H9 (cell line): ENCODE results near the gene RAB3IP. TPM values are rescaled to one million over a fixed set of nuclear protein-coding genes. Genes with fewer than 3 reads are reported as not detected.

Experiments
- DNase-seq: peaks from one replicate; pipeline ENCODE4 v3.0.0-alpha.2; 2017
- H2AFZ ChIP-seq: one replicate; pipeline ENCODE4 v1.6.1; 2013; ENCODE audit warnings: mild to moderate bottlenecking, low read length, control low read depth, moderate library complexity
- H2AK5ac ChIP-seq: 2 replicates; pipeline ENCODE4 v1.6.1; 2013; ENCODE audit warnings: low read length, control low read depth, mixed read lengths; ENCODE audit not compliant: insufficient read length
- H2BK120ac ChIP-seq: one replicate; pipeline ENCODE4 v1.6.1; 2013; ENCODE audit warnings: low read depth, mild to moderate bottlenecking, low read length, control low read depth, inconsistent platforms; ENCODE audit not compliant: poor library complexity, severe bottlenecking
- H2BK12ac ChIP-seq: 2 replicates; pipeline ENCODE4 v1.6.1; 2013; ENCODE audit warnings: low read length, control low read depth, mixed read lengths, low read depth; ENCODE audit not compliant: insufficient read length
- H2BK15ac ChIP-seq: 2 replicates; pipeline ENCODE4 v1.6.1; 2013; ENCODE audit warnings: low read depth, low read length, control low read depth
- H2BK20ac ChIP-seq: one replicate; pipeline ENCODE4 v1.6.1; 2013; ENCODE audit warnings: low read depth, mild to moderate bottlenecking, low read length, control low read depth, inconsistent platforms; ENCODE audit not compliant: poor library complexity, severe bottlenecking
- H2BK5ac ChIP-seq: 2 replicates; pipeline ENCODE4 v1.6.1; 2013; ENCODE audit warnings: low read length, control low read depth, mixed read lengths; ENCODE audit not compliant: insufficient read length
- H3K14ac ChIP-seq: 2 replicates; pipeline ENCODE4 v1.6.1; 2013; ENCODE audit warnings: low read length, control low read depth; ENCODE audit not compliant: insufficient read depth
- H3K18ac ChIP-seq: 2 replicates; pipeline ENCODE4 v1.6.1; 2013; ENCODE audit warnings: low read depth, mild to moderate bottlenecking, mixed read lengths, low read length, control low read depth; ENCODE audit not compliant: insufficient read length
- H3K23ac ChIP-seq: 2 replicates; pipeline ENCODE4 v1.6.1; 2013; ENCODE audit warnings: low read length, control low read depth, mixed read lengths, low read depth; ENCODE audit not compliant: insufficient read length
- H3K23me2 ChIP-seq: 2 replicates; pipeline ENCODE4 v1.6.1; 2013; ENCODE audit warnings: low read depth, mild to moderate bottlenecking, mixed read lengths, low read length, control low read depth; ENCODE audit not compliant: insufficient read length, poor library complexity, severe bottlenecking
- H3K27ac ChIP-seq: 2 replicates; pipeline ENCODE4 v1.5.1; 2013; ENCODE audit warnings: low read length, control low read depth, mixed read lengths, low read depth; ENCODE audit not compliant: insufficient read length
- H3K27me3 ChIP-seq: 2 replicates; pipeline ENCODE4 v1.6.1; 2013; ENCODE audit warnings: low read length, control low read depth, inconsistent platforms; ENCODE audit not compliant: insufficient read depth
- H3K4ac ChIP-seq: 2 replicates; pipeline ENCODE4 v1.6.1; 2013; ENCODE audit warnings: low read depth, mild to moderate bottlenecking, control low read depth, inconsistent platforms, low read length, moderate library complexity
- H3K4me1 ChIP-seq: 2 replicates; pipeline ENCODE4 v1.6.1; 2013; ENCODE audit warnings: low read length, control low read depth, inconsistent platforms; ENCODE audit not compliant: insufficient read depth
- H3K4me2 ChIP-seq: 2 replicates; pipeline ENCODE4 v1.6.1; 2013; ENCODE audit warnings: low read length, control low read depth, mixed read lengths; ENCODE audit not compliant: insufficient read length, insufficient read depth
- H3K56ac ChIP-seq: 2 replicates; pipeline ENCODE4 v1.6.1; 2013; ENCODE audit warnings: low read depth, mild to moderate bottlenecking, mixed read lengths, low read length, control low read depth; ENCODE audit not compliant: insufficient read length
- H3K79me1 ChIP-seq: 2 replicates; pipeline ENCODE4 v1.6.1; 2013; ENCODE audit warnings: low read depth, mild to moderate bottlenecking, moderate library complexity, low read length, control low read depth, inconsistent platforms; ENCODE audit not compliant: insufficient read depth, poor library complexity, severe bottlenecking
- H3K79me2 ChIP-seq: 2 replicates; pipeline ENCODE4 v1.6.1; 2013; ENCODE audit warnings: low read length, control low read depth, inconsistent platforms; ENCODE audit not compliant: insufficient read depth
- H3K9ac ChIP-seq: 2 replicates; pipeline ENCODE4 v1.6.1; 2013; ENCODE audit warnings: low read length, control low read depth, mixed read lengths; ENCODE audit not compliant: insufficient read length; ENCODE audit errors: extremely low read depth
- H3K9me3 ChIP-seq: one replicate; pipeline ENCODE4 v1.6.1; 2013; ENCODE audit warnings: low read depth, low read length, inconsistent platforms; ENCODE audit not compliant: control insufficient read depth
- H3T11ph ChIP-seq: one replicate; pipeline ENCODE4 v1.6.1; 2013; ENCODE audit warnings: mild to moderate bottlenecking, low read length, control low read depth, inconsistent platforms
- H4K20me1 ChIP-seq: one replicate; pipeline ENCODE4 v1.6.1; 2013; ENCODE audit not compliant: control insufficient read depth, insufficient read length, insufficient read depth
- H4K5ac ChIP-seq: 2 replicates; pipeline ENCODE4 v1.6.1; 2013; ENCODE audit warnings: low read depth, mild to moderate bottlenecking, mixed read lengths, low read length, control low read depth; ENCODE audit not compliant: insufficient read length
- H4K8ac ChIP-seq: replicated peaks from 2 replicates; pipeline ENCODE4 v1.6.1; 2013; ENCODE audit warnings: low read length, control low read depth, mixed read lengths, low read depth; ENCODE audit not compliant: insufficient read length
- H4K91ac ChIP-seq: 2 replicates; pipeline ENCODE4 v1.6.1; 2013; ENCODE audit warnings: low read depth, mild to moderate bottlenecking, moderate library complexity, mixed read lengths, low read length, control low read depth; ENCODE audit not compliant: insufficient read length
- H3K27ac Mint-ChIP-seq, 3 experiments: 2 replicates in 2 of 3; 3 replicates in 1 of 3; pipeline ENCODE4 v1.8.0; 2020 to 2021; ENCODE audit warnings: mixed read lengths in 3 of 3, mild to moderate bottlenecking in 1 of 3, moderate library complexity in 1 of 3
- H3K27me3 Mint-ChIP-seq: 2 replicates; pipeline ENCODE4 v1.8.0; 2021; ENCODE audit warnings: low read depth, mild to moderate bottlenecking, moderate library complexity, mixed read lengths
- H3K36me3 Mint-ChIP-seq, 3 experiments: 2 replicates in 2 of 3; 3 replicates in 1 of 3; pipeline ENCODE4 v1.8.0; 2020 to 2021; ENCODE audit warnings: low read depth in 3 of 3, mixed read lengths in 3 of 3; ENCODE audit not compliant: insufficient read depth in 1 of 3
- H3K4me1 Mint-ChIP-seq, 2 experiments: 2 replicates each; pipeline ENCODE4 v1.8.0; 2020; ENCODE audit warnings: mixed read lengths in 2 of 2
- H3K4me3 Mint-ChIP-seq, 2 experiments: 2 replicates in 1 of 2; 3 replicates in 1 of 2; pipeline ENCODE4 v1.8.0; 2020 to 2021; ENCODE audit warnings: mild to moderate bottlenecking in 2 of 2, mixed read lengths in 2 of 2, moderate library complexity in 1 of 2
- H3K9me3 Mint-ChIP-seq, 2 experiments: 2 replicates in 1 of 2; 3 replicates in 1 of 2; pipeline ENCODE4 v1.8.0; 2020; ENCODE audit warnings: mild to moderate bottlenecking in 2 of 2, mixed read lengths in 2 of 2, moderate library complexity in 1 of 2
- WGBS: extraction: QIAGEN DNeasy Blood & Tissue Kit; methylation state at CpG from one replicate; pipeline ENCODE4 v1.1.7; 2013; ENCODE audit warnings: missing lambda C conversion rate, low lambda C conversion rate, mixed read lengths; ENCODE audit not compliant: insufficient read length; ENCODE audit errors: extremely low coverage; 5-methylcytosine and 5-hydroxymethylcytosine counted together
- total RNA-seq: library from RNA; stranded (reverse); gene quantifications from 2 replicates; pipeline ENCODE4 v1.2.1, GENCODE V29; 2021
- TF ChIP-seq, protein P1 (sequence below): fragments of 200-600 bp; sonication (generic); conservative IDR thresholded peaks from 3 replicates; pipeline ENCODE4 v1.8.0; 2021; ENCODE audit warnings: antibody characterized with exemption, mild to moderate bottlenecking

Gene RAB3IP
- total RNA-seq, 1 experiment from 2014 or later: 45.5 TPM

DNA sequence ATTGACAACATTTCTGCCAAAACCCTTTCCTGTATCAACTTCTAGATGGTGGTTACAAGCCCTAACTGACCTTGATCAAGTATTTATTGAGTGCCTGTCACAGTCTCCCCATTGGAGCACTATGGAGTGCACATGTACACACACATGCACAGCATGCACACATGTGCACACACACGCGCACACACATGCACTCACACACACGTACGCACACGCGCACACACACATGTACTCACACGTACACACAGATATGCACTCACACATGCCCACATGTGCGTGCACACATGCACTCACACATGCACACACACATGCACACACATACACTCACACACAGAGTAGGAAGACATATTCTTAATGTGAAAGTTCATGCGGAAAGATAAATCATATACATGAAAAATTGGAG lies 130.0 kb downstream of the RAB3IP start:
- H2BK5ac ChIP-seq: no peak overlapping the region
- no peak for DNase-seq
- H3K9me3 Mint-ChIP-seq: no peaks in the 10 kb centered on the region
- no peaks in the 10 kb centered on the region for H3K79me2 ChIP-seq
- no peak overlapping the region for H3K18ac ChIP-seq
- no peak overlapping the region for H2BK15ac ChIP-seq
- H2AFZ ChIP-seq: no peak overlapping the region
- no peak overlapping the region for H3K23ac ChIP-seq
- H3K14ac ChIP-seq: no peak overlapping the region
- H3K36me3 Mint-ChIP-seq: no peaks in the 10 kb centered on the region
- no peaks in the 10 kb centered on the region for H3K23me2 ChIP-seq
- no peaks in the 10 kb centered on the region for H3K4me1 Mint-ChIP-seq
- H4K91ac ChIP-seq: no peak overlapping the region
- H2BK20ac ChIP-seq: no peak overlapping the region
- no peak overlapping the region for H3K27ac ChIP-seq
- no peak overlapping the region for H2AK5ac ChIP-seq
- H3K27ac Mint-ChIP-seq: no peak overlapping the region; a peak in 1 of 7 replicates
- no peak overlapping the region for H4K8ac ChIP-seq
- WGBS: no CpG with 5 or more reads among the region's 9 CpGs
- H4K5ac ChIP-seq: no peak overlapping the region
- no peaks in the 10 kb centered on the region for H4K20me1 ChIP-seq
- TF ChIP-seq, protein P1, sequence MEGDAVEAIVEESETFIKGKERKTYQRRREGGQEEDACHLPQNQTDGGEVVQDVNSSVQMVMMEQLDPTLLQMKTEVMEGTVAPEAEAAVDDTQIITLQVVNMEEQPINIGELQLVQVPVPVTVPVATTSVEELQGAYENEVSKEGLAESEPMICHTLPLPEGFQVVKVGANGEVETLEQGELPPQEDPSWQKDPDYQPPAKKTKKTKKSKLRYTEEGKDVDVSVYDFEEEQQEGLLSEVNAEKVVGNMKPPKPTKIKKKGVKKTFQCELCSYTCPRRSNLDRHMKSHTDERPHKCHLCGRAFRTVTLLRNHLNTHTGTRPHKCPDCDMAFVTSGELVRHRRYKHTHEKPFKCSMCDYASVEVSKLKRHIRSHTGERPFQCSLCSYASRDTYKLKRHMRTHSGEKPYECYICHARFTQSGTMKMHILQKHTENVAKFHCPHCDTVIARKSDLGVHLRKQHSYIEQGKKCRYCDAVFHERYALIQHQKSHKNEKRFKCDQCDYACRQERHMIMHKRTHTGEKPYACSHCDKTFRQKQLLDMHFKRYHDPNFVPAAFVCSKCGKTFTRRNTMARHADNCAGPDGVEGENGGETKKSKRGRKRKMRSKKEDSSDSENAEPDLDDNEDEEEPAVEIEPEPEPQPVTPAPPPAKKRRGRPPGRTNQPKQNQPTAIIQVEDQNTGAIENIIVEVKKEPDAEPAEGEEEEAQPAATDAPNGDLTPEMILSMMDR: no peak
- H3K4ac ChIP-seq: no peak overlapping the region
- H2BK12ac ChIP-seq: no peak overlapping the region
- H3K27me3 ChIP-seq: no peaks in the 10 kb centered on the region
- H3K4me3 Mint-ChIP-seq: no peak overlapping the region
- no peaks in the 10 kb centered on the region for H3K4me1 ChIP-seq
- H3K9me3 ChIP-seq: no peaks in the 10 kb centered on the region
- no peak overlapping the region for H3K4me2 ChIP-seq
- H3K56ac ChIP-seq: no peak overlapping the region
- H2BK120ac ChIP-seq: no peak overlapping the region
- no peak overlapping the region for H3T11ph ChIP-seq
- no peaks in the 10 kb centered on the region for H3K79me1 ChIP-seq
- no peaks in the 10 kb centered on the region for H3K27me3 Mint-ChIP-seq
- H3K9ac ChIP-seq: no peak overlapping the region
